ENCODE data around the gene UFSP1.
A peak's percentile ranks its signal among the peaks of the same experiment; 100 is the strongest.

The UFSP1 gene

DNA sequence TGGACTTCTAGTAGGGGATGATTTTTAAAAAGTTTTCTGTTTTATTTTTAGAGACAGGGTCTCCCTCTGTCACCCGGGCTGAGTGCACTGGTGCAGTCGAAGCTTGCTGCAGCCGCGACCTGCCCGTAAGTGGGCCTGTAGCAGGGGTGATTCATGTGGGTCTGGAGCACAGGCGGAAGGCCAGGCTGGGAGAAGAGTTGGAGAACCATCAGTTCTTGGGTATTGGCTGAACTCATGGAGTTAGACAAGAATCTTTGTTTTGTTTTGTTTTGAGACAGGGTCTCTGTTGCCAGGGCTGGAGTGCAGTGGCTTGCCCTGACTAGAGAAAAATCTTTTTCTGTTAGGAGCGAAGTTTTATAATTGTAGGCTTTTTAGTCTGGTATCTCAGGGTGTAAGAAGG is 8.9 kb downstream of the UFSP1 start:
- DNase-seq, result no peak

DNA sequence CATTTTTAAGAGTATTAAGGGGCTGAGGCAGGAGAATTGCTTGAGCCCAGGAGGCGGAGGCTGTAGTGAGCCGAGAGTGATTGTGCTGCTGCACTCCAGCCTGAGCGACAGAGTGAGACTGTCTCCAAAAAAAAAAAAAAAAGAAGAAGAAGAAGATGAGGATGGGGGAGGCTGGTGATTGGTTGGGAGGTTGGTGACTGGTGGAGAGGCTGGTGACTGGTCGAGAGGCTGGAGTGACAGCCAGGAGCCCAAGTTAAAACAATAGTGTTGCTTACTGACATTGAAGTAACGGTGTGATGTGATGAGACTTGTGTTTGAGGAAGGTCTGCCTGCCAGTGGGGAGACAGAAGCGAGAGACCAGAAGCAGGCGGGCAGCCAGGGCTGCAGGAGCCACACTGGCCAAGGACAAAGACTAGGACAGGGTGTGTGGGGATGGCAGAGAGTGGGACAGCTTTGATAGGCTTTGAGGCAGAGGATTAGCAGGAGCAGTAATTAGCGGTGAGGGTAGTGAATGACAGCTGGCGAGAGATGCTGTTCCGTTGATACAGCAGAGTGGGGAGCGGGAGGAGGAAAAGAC is 9.7 kb downstream of the UFSP1 start:
- no peak for DNase-seq

DNA sequence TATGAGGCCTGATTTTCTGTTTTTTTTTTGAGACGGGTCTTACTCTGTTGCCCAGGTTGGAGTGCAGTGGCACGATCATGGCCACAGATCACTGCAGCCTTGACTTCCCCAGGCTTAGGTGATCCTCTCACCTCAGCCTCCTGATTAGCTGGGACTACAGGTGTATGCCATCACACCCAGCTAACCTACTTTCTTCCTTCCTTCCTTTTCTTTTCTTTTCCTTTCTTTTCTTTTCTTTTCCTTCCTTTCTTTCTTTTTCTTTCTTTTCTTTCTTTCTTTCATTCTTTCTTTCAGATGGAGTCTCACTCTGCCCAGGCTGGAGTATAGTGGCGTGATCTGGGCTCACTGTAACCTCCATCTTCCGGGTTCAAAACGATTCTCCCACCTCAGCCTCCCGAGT is 10.8 kb downstream of the UFSP1 start:
- no peak for DNase-seq

DNA sequence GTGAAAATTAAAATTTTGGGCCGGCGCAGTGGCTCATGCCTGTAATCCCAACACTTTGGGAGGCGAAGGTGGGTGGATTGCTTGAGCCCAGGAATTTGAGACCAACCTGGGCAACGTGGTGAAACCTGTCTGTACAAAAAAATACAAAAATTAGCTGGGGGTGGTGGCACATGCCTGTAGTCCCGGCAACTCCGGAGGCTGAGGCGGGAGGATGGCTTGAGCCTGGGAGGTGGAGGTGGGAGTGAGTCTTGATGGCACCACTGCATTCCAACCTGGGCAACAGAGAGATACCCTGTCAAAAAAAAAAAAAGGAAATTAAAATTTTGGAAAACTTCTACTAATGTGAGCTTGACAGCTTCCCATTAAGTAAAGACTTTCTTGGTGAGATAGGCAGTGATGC is 11.5 kb downstream of the UFSP1 start:
- DNase-seq, result no peak

DNA sequence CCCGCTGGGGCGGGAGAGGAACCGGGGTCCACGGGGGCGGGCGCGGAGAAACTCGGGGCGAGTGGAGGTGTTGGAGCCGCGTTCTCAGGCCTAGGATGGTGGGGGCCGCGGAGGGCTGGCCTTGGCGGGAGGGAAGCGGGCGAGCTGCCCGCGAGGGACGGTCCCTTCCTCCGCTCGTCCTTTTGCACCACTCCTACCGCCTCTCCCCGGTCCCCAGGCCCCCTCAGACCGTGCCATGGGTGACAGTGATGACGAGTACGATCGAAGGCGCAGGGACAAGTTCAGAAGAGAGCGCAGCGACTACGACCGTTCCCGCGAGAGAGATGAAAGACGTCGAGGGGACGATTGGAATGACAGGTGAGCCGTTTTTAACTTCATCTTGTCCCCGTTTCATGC is 14.2 kb downstream of the UFSP1 start:
- no peak for DNase-seq

GRCh38 chr7:100874577-100875355 is 14.7 kb downstream of the UFSP1 start, which contains the start of gene SRRT:
TSS of gene SRRT (plus strand) at chr7:100875103. CDS start at chr7:100875591, 488 bp downstream.
- DNase-seq, result peak; percentile 98

DNA sequence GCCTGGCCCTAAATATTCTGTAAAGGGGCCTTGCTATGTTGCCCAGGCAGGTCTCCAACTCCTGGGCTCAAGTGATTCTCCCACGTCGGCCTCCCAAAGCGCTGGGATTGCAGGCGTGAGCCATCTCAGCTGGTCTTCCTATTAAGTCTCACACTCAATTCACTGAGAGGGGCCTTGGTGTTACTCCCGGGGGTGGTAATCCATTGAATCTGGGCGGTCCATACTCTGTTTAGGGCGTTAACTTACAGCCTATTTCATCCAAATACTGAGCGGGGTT is 15.3 kb downstream of the UFSP1 start:
- no peak for DNase-seq

DNA sequence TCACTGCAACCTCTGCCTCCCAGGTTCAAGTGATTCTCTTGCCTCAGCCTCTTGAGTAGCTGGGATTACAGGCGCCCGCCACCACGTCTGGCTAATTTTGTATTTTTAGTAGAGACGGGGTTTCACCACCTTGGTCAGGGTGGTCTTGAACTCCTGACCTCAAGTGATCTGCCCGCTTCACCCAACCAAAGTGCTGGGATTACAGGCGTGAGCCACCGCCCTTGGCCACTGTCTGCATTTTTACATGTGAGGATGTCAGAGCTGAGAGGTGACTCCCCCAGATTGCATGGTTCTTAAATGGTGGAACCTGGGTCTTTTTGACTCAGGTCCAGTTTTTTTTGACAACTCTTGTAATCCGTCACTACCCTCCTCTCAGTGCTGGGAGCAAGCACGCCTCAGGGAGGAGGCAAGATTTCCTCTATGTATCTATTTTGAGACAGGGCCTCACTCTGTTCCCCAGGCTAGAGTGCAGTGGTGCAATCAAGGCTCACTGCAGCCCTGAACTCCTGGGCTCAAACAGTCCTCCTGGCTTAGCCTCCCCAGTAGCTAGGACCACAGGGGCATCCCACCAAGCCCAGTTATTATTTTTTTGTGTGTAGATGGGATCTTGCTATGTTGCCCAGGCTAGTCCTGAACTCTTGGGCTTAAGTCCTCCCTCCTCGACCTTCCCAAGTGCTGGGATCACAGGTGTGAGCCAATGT is 15.8 kb downstream of the UFSP1 start:
- no peak for DNase-seq

GRCh38 chr7:100867776-100868485 is 21.6 kb downstream of the UFSP1 start:
- no peak for DNase-seq

DNA sequence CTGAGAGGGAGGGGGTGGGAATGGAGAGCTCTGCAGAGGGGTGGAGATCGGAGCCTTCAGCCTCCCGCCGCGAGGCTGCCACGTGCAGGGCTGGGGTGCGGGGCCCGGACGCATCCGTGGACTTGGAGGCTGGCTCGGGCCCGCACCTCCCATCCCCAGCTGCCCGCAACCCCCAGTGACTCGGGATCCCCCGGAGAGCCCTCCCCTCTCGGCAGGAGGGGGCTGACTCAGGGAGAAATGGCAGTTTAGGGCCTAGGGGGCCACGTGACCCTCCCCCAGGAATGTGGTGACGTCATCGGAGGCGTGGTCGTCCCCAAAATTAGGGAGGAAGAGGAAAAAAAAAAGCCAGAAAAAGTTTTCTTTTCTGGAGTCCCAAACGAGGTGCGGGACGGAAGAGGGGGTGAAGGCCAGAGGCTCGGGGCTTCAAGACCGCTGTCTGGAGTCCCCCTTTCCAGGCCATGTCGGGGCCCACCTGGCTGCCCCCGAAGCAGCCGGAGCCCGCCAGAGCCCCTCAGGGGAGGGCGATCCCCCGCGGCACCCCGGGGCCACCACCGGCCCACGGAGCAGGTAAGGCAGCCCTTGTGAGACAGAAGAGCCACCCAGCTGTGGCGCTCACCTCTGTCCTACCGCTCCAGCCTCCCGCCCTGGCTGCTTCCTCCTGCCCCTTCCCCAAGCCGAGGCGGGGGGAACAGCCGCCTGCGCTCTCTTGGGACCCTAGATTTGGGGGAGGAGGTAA is 22.3 kb downstream of the UFSP1 start, which contains the start of gene TRIP6:
Gene TRIP6 (plus strand): TSS at position 348 of the 736 bp plus-strand sequence. CDS start 111 bp downstream, at position 459.
- DNase-seq, result no peak

- no peak for DNase-seq
Observed at GRCh38 chr7:100866729-100867039, 22.8 kb downstream of the UFSP1 start.

- no peak for DNase-seq
Observed at GRCh38 chr7:100865938-100866728, 23.4 kb downstream of the UFSP1 start.

- no peak for DNase-seq
Observed at GRCh38 chr7:100865372-100865911, 24.1 kb downstream of the UFSP1 start.

DNA sequence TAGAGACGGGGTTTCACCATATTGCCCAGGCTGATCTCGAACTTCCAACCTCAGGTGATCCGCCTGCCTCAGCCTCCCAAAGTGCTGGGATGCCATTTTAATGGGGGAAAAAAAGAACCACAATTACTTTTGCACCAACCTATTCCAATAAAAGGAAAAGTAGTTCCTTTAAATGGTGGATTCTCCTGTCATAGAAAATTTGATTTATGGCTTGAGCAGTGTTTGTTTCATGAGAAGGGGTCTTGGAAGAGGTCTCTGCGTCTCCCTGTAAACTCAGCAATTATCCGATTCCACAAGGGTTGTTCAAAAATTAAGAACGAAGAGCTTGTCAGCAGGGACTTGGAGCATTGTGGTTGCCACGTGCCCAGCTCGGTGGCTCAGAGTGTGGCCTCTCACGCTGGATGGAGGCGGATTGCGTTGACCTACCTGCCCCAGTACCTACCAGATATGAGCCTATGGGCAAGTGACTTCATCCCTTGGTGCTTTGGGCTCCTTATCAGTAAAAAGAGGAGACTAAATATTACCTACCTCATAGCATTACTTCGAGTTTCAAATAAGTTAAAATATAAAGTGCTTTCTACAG is 25.2 kb downstream of the UFSP1 start:
- no peak for DNase-seq

GRCh38 chr7:100863406-100863950 is 26.0 kb downstream of the UFSP1 start:
- no peak for DNase-seq

- no peak for DNase-seq
Observed at GRCh38 chr7:100861616-100861985, 27.9 kb downstream of the UFSP1 start.

DNA sequence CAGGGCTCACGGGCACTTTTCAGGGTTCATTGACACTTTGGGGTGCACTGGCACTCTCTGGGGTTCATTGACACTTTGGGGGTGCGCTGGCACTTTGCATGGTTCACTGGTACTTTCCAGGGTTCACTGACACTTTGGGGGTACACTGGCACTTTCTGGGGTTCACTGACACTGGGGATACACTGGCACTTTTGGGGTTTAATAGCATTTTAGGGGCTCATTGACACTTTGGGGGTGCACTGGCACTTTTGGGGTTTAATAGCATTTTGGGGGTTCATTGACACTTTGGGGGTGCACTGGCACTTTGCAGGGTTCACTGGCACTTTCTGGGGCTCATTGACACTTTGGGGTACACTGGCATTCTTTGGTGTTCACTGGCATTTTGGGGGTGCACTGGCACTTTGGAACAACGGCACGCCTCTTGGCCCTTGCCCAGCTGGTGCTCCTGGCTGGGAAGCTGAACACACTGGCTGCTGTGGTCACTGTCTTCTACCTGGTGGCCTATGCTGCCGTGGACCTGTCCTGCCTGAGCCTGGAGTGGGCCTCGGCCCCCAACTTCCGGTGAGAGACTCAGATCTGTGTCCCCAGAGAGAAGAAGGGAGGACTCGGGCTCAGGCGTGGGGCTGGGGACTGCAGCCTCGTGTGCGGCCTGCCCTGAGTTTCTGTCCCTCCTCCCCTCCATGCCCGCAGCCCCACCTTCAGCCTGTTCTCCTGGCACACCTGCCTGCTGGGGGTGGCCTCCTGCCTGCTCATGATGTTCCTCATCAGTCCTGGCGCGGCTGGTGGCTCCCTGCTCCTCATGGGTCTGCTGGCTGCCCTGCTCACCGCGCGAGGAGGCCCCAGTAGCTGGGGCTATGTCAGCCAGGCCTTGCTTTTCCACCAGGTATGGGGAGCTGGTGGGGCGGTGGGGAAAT is 28.6 kb downstream of the UFSP1 start:
- DNase-seq, result no peak

DNA sequence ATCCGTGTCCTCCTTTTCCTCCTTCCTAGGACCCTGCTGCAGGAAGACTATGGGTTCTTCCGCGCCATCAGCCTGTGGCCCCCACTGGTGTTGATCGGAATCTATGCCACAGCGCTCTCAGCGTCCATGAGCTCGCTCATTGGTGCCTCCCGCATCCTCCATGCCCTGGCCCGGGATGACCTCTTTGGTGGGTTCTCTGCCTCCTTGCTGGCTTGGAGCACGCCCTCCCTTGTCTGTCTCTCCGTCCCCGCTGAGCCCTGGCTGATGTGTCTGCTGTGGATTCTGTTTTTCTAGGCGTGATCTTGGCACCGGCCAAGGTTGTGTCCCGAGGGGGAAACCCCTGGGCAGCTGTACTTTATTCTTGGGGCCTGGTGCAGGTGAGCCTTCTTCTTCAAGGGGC is 29.7 kb downstream of the UFSP1 start:
- no peak for DNase-seq

DNA sequence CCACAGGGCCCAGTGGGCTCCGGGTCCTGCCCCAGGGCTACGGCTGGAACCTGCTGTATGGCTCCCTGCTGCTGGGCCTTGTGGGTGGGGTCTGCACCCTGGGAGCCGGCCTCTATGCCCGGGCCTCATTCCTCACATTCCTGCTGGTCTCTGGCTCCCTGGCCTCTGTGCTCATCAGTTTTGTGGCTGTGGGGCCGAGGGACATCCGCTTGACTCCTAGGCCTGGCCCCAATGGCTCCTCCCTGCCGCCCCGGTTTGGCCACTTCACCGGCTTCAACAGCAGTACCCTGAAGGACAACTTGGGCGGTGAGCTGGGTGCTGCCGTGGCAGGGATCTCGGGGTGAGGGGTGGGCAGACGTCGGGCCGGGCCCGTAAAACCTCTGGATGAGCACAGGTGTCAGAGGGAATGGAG is 32.6 kb downstream of the UFSP1 start:
- DNase-seq, result no peak

DNA sequence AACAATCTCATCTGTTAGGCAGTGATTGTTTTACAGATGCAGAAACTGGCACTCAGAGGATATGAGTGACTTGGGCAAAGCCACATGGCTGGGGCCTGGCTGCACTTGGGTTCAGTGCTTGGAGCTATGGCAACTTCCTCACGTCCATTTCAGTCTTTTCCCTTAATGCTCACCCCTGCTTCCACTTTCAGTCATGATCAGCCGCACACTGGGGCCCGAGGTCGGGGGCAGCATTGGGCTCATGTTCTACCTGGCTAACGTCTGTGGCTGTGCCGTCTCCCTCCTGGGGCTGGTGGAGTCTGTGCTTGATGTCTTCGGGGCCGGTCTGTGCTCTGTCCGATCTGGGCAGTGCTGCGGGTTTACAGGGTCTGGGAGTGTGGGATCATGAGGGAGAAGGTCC is 34.0 kb downstream of the UFSP1 start:
- no peak for DNase-seq

Data from T-helper 9 cell (primary cell).